GM19455 (cell line): ENCODE measurements around the gene NCAPH2.
"Not testable (repeated sequence)": the region's sequence is repeated elsewhere in the genome, so short reads cannot be mapped to it uniquely, and the experiment has no call there.

ENCODE experiments used
- ATAC-seq: cut with Tn5 transposase; IDR thresholded peaks from one replicate; pipeline ENCODE4 v1.9.1; 2021; ENCODE audit not compliant: unreplicated experiment

Gene NCAPH2

GRCh38 chr22:50528682-50529415, 20.8 kb downstream of the NCAPH2 start:
- no peak for ATAC-seq

DNA sequence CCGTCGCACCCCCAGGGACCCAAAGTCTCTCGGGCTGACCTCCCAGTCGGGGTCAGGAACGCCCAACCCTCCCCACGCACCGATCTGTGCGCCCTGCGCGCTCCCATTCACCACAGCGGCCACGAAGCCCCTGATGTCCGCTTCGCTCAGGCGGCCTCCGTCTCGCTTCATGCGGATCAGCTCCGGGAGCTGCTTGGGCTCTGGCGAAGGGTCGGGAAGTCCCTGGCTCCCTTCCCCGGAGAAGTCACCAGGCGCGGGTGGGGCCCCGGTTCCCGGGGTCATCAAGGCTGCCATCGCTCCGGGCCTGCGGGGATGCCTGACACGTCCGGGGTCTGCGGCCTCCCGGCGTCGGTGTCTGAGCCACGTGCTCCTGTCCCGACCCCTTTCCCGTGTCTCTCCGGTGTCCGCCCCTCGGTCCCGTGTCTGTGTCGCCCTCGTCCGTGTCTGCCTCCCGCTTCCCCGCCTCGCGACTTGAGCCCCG, 21.4 kb downstream of the NCAPH2 start:
- no peak for ATAC-seq

DNA sequence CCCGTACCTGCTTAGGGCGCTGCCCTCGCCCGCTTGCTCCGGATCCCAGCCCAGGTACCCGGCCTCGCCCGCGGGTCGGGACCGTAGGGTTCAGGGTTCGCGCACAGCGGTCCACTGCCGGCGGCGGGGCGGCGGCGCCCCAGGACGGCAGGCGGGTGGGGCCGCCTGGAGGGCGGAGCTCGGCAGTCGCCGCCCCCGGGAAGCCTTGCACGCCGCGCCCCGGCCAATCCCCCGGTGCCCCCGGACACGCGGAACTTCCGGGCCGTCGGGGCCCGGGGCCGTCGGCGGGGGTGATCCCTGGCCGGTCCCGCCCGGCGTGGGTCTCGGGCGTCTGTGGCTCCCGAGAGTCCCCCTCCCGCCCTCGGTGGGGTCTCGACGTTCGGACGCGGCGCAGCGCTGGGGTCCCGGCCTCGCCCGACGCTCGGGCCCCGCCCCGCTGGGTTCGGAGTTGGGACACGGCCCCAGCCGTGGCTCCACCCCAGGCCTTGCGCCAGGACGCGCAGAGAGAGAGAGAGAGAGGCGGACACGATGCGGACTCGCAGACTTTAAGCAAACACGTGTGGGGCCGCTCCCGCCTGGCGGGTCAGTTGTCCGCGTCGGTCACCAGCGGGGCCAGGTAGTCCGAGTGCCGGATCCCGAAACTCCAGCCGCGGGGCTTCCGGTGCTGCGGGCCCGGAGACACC, 22.0 kb downstream of the NCAPH2 start, which contains the start of gene TYMP:
TYMP (minus strand) TSS at position 116 of the 683 bp plus-strand sequence. CDS start 303 bp downstream, outside the sequence.
- no peak for ATAC-seq

- ATAC-seq, result no peak
Measured at GRCh38 chr22:50530580-50530876, 22.5 kb downstream of the NCAPH2 start.

DNA sequence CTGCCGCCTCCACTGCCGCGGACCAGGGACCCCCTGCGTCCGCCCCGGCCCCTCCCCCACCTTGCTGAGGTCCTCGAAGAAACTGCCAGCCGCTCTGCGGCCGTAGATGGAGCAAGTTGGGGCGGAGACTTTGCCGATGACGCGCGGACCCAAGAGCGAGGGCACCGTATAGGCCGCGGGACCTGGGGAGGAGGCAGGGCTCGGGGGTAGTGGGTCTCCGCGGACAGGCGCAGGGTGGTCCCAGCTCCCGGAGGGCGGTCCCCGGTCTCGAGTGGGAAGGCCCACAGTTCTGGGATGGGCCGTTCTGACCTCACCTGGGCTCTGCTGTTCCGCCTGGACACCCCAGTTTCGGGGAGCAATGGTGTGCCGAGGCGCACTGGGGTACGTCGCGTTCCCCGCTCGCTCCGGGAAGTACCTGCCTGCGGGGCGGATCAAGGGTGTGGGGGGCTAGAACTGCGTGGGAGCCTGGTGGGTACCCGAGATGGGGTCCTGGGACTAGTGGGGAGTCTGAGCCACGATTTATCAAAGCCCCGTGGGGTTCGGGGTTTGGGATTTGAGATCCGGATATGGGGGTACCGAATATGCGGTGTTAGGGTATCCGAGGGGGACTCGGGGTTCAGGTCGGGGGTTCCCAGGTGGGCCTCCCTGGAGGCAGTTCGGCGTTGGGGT, 23.0 kb downstream of the NCAPH2 start:
- no peak for ATAC-seq

- no peak for ATAC-seq
Measured at GRCh38 chr22:50531546-50531961, 23.5 kb downstream of the NCAPH2 start.

- ATAC-seq, result no peak
Measured at GRCh38 chr22:50531962-50532674, 24.1 kb downstream of the NCAPH2 start.

DNA sequence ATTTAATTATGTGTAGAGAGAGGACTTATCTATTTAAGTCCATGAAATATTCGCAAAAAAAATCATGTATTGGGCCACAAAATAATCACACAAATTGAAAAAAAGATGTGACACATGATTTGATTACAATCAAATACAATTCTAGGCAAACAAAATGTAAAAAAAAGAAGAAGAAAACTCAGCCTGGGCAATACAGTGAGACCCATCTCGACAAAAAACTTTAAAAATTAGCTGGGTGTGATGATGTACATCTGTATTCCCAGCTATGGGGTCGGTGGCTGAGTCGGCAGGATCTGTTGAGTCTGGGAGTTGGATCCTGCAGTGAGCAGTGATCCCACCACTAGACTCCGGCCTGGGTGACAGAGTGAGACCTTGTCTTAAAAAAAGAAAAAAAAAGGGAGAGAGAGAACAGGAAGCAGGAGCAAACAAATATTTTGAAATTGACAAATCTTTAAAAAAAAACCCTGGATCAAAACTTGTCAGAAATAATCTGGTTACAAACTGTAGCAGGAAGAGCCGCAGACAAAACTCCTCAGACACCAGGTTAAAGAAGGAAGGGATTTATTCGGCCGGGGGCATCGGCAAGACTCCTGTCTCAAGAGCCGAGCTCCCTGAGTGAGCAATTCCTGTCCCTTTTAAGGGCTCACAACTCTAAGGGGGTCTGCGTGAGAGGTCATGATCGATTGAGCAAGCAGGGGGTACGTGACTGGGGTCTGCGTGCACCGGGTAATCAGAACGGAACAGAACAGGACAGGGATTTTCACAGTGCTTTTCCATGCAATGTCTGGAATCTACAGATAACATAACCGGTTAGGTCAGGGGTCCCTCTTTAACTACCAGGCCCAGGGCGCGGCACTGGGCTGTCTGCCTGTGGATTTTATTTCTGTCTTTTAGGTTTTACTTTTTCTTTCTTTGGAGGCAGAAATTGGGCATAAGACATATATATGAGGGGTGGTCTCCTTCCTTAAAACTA, 25.1 kb downstream of the NCAPH2 start:
- ATAC-seq, result no peak

GRCh38 chr22:50533856-50534711, 26.1 kb downstream of the NCAPH2 start:
- ATAC-seq, result not testable (repeated sequence)

DNA sequence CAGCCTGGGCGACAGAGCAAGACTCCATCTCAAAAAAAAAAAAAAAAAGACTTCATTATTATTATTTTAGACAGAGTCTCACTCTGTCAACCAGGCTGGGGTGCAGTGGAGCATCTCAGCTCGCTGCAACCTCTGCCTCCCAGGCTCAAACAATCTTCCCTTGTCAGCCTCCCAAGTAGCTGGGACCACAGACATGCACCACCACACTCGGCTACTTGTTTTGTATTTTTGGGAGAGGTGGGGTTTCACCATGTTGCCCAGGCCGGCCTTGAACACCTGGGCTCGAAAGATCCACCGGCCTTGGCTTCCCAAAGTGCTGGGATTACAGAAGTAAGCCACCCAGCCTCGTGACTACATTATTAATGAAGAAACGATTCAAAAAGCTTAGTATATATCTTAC, 27.1 kb downstream of the NCAPH2 start:
- ATAC-seq, result no peak

DNA sequence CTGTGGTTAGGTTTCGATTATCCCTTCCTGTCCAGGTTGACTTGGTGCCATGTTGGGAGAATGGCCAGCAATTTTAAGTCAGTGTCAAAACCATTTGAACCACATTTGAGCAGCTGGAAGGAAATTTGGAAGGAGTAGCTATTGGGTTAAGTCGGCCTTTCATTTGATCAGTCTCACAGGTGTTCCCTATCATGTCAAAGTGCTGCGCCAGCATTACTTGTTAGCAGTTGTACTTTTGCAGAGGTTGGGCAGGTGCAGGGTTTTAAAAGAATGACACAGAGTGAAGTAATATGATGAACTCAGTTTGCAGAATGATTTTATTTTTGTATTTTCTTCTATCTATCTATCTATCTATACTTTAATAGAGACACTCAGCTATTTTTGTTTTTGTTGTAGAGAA, 28.2 kb downstream of the NCAPH2 start:
- no peak for ATAC-seq

- no peak for ATAC-seq
Measured at GRCh38 chr22:50537765-50538164, 29.7 kb downstream of the NCAPH2 start.

DNA sequence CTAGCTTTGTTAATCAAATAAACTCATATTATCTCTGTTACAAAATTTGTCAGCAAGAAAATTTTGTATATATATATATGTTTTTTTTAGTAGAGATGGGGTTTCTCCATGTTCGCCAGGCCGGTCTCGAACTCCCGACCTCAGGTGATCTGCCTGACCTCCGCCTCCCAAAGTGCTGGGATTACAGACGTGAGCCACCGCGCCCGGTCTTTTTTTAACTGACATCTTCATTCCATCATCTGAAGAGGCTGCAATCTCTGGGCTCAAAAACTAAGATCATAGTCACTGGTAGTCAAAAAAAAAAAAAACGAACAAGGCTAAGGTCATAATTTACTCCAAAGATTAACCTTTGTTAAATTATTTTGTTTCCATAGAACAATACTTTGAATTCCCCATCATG, 32.4 kb downstream of the NCAPH2 start:
- no peak for ATAC-seq

GRCh38 chr22:50541667-50542026, 33.6 kb downstream of the NCAPH2 start:
- not testable (repeated sequence) for ATAC-seq

DNA sequence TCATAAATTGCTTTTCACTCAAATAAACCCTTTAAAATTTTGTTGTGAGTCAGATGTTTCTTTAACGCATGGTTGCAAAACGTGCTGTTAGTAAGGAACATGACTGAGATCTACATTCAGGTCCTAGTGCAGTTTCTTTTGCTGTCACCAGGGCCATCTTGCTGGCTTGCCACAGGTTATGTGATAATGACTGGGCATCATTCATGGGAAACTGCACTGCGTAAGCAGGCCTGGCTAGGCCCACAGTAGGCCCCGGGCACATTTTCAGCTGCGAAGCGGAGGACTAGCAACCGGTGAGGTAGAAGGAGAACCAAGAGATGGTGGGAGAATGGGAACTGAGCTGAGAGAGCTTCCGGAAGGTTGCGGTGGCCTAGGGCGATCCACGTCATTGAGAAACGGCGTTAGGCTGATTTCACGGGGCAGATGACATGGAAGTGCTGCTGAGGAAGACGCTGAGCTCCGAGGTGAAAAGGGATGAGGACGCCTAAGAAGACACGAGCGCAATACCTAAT, 34.4 kb downstream of the NCAPH2 start:
- no peak for ATAC-seq

DNA sequence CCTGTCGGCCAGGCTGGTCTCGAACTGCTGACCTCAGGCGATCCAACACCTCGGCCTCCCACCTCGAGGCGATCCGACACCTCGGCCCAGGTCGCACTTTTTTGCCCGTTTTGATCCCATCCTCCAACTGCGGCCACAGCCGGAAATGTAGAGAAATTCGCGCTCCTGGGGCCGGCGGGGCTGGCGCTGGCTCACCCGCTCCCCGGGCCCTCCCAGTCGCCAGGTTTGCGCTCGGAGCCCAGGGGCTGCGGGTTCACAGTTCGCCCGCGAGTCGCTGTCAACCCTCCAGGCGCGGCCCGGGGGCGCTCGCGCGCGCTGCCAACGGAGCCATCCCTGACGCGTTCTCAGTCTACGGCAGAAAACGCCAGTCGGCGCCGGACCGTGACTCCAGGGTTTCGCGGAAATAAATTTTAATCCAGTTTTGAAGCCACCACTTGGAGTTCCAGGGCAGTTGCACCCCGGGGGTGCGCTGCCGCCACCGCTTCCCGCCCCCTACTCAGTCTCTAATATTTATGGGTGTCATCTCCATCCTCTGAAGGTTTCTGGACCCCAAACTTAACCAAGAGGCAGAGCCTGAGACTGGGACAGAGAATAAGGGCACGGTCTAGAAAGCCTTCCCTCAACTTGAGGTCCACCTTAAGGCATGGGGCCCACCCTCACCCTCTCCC, 36.2 kb downstream of the NCAPH2 start:
- no peak for ATAC-seq

DNA sequence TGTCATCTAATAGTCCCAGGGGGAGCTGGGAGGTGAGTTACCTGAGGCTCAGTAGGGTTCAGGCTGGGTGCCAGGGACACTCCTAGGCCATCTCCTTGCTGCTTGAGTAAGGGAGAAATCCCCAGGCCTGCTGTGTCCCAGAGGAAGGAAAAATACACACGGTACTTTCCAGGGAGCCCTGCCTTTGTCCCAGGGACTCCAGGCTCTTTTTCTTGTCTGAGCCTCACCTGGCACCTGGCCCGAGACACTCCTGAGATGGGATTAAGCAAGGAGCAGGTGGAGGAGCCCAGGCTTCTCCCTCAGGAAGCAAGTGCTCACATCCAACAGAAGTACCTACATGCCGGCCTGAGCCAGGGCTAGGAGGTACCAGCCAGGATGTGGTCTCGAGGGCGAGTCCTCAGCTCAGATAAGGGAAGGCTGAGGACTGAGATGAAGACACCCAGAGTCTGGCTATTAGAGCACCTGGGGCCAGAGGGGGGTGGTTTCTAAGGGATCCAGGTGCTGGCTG, 36.8 kb downstream of the NCAPH2 start:
- ATAC-seq, result no peak
